Right cardiac atrium (tissue), 5 donors: ENCODE measurements around the gene TMEM237. TPM values are rescaled to one million over a fixed set of nuclear protein-coding genes. Genes with fewer than 3 reads are reported as not detected.

Source experiments
- ATAC-seq, 2 donors: fragments of 200-7000 bp; cut with Tn5 transposase; one replicate each; pipeline versions ENCODE4 v1.8.0 to v1.9.1; 2020; ENCODE audit warnings: moderate library complexity in 2 of 2, mild to moderate bottlenecking in 1 of 2
- DNase-seq, 3 donors: peaks; one replicate each; pipeline ENCODE4 v3.0.0-alpha.2; 2020
- H3K27ac ChIP-seq: one replicate; pipeline ENCODE4 v1.5.1; 2013; ENCODE audit warnings: mild to moderate bottlenecking, low read length, control low read depth, moderate library complexity
- H3K27me3 ChIP-seq: one replicate; pipeline ENCODE4 v1.6.1; 2013; ENCODE audit not compliant: control insufficient read depth, insufficient read depth
- H3K4me1 ChIP-seq: one replicate; pipeline ENCODE4 v1.6.1; 2013; ENCODE audit warnings: low read length; ENCODE audit not compliant: control insufficient read depth, insufficient read depth
- H3K4me3 ChIP-seq: one replicate; pipeline ENCODE4 v1.5.1; 2013; ENCODE audit warnings: low read length, control low read depth
- H3K9me3 ChIP-seq: one replicate; pipeline ENCODE4 v1.6.1; 2013; ENCODE audit warnings: low read length; ENCODE audit not compliant: control insufficient read depth
- WGBS: extraction: QIAGEN DNeasy Blood & Tissue Kit; methylation state at CpG from one replicate; pipeline ENCODE4 v1.1.7; 2013; 5-methylcytosine and 5-hydroxymethylcytosine counted together
- intact Hi-C, 4 donors: fragments of 100-400 bp; cut with DNase I; formaldehyde crosslinking; loops; one replicate each; pipeline versions ENCODE4 v1.11.0 to v1.14.0; 2022 to 2023
- polyA plus RNA-seq: library from polyadenylated mRNA; stranded (reverse); fragments of 200-250 nt; gene quantifications from one replicate; pipeline ENCODE4 v1.2.3, GENCODE V29; 2013
- total RNA-seq, 4 donors: library from RNA; stranded (reverse); fragmentation: NEBNext Ultra II Directional; extraction: Animal tissue kit (Norgen Biotek cat#: 25700); gene quantifications; one replicate each; pipeline ENCODE4 v1.2.1, GENCODE V29; 2021
- donor health status: healthy with polysubstance abuse.
- donor health status: DM: no; HTN: yes; CAD: no.
- donor health status: DM: no; HTN: no; CAD: no.
- donor health status: DM: no; HTN: yes; CAD: no; lungs with severe emphysema.
- donor health status: DM: yes; HTN: yes; CAD: no.

TMEM237 gene
- total and polyA plus RNA-seq, 5 donors: 12.1 to 22.8 (median 19.4) TPM

DNA sequence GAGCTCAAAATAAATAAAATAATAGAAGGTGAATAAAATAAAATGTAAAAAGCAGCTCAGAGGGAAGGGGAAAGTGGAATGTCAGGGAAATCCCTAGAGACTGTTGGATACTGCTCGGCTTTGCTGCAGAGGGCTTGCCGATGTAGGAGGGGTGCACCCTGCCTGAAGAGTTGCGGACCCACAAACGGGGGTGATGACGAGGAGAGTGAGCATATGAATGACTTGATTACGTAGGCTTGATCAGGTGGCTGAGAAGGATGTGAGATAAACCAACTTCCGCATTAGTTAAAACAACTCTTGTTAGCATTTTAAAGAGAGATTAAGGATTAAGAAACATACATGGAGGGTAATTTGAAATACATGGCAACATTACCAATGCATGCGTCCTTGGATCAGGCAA lies 21.0 kb upstream of the TMEM237 start:
- 62% methylated on average over 8 of the region's 8 CpGs for WGBS

DNA sequence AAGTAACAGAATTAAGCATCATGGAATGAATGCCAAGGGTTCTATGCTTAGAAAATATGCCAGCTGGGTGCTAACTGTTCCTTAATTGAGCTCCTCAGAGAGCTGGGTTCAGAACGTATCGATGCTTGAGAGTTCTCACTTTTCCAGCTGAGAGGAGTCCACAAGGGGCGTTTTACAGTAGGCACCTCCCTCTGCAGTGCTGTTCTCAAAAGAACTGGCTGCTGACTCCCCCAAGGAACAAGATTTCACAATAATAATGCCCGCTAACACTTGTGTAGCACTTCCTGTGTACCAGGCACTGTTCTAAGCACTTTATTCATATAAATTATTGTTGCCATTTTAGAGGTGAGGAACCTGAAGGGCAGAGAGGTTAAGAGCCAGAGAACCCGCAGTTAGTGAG lies 18.1 kb upstream of the TMEM237 start:
- H3K27me3 ChIP-seq: no peaks in the 10 kb centered on the region
- intact Hi-C loops: no loop called here
- H3K4me3 ChIP-seq: no peak overlapping the region
- no peak overlapping the region for H3K27ac ChIP-seq
- DNase-seq (no peak), ATAC-seq (no peak)
- 37% methylated on average over 5 of the region's 5 CpGs for WGBS
- H3K4me1 ChIP-seq: no peaks in the 10 kb centered on the region
- no peaks in the 10 kb centered on the region for H3K9me3 ChIP-seq

More for the DNA sequence above, 21.0 kb upstream of the TMEM237 start:
- H3K27ac ChIP-seq: no peak overlapping the region
- no peaks in the 10 kb centered on the region for H3K9me3 ChIP-seq
- intact Hi-C loops: no loop called here
- DNase-seq (no peak), ATAC-seq (no peak)
- H3K4me1 ChIP-seq: no peaks in the 10 kb centered on the region
- no peaks in the 10 kb centered on the region for H3K27me3 ChIP-seq
- H3K4me3 ChIP-seq: no peak overlapping the region

DNA sequence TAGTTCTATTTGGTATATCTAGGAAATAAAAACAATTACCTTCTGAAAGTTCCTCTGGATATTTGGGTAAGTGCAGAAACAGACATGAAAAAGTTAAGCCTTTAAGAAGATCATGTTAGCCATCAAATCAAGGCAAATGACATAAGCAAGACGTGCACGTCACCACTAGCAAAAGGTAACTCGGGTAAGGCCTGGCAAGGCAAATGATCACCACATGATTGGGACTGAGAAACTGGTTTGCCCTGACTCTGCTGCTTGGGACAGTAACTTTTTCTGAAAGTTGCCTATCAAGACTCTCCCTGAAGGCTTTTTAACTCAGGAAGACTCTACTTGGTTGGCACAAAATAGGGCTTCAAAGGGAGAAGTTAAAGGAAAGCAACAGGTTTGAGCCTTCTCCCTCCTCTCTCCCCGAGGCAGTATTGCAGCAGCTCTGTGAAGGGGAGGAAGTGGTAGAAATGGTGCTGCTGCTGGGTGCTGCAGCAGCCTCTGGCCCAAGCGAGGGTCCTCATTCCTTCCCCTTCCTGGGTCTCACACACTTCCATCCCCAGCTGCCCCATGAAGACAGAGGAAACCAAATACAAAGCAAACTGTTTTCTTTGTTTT lies 17.1 kb upstream of the TMEM237 start:
- no peaks in the 10 kb centered on the region for H3K4me1 ChIP-seq
- no peak overlapping the region for H3K4me3 ChIP-seq
- DNase-seq (no peak), ATAC-seq (no peak)
- intact Hi-C loops: no loop called here
- no peaks in the 10 kb centered on the region for H3K9me3 ChIP-seq
- 64% methylated on average over 5 of the region's 5 CpGs for WGBS
- H3K27me3 ChIP-seq: no peaks in the 10 kb centered on the region
- no peak overlapping the region for H3K27ac ChIP-seq

DNA sequence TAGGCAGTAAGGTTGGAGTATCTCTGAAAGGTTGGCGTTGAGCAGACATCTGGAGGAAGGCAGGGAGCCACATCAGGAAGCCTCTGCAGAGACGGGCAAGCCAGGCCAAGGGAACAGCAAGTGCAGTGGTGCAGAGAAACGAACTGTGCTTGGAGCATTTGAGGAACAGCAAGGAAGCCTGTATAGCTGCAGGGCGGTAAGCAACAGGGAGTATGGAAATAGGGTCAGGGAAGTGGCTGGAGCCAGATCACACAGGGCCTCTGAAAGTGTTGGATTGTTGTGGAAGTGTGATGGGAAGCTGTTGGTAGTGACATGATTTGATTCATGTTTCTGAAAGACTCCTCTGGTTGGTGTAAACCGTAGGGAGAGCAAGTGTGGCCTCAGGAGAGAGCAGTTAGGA lies 13.4 kb upstream of the TMEM237 start:
- intact Hi-C loops: no loop called here
- WGBS: 75% methylated on average over 5 of the region's 5 CpGs
- no peak overlapping the region for H3K4me3 ChIP-seq
- DNase-seq (no peak), ATAC-seq (no peak)
- H3K9me3 ChIP-seq: no peaks in the 10 kb centered on the region
- no peaks in the 10 kb centered on the region for H3K4me1 ChIP-seq
- no peaks in the 10 kb centered on the region for H3K27me3 ChIP-seq
- H3K27ac ChIP-seq: no peak overlapping the region

DNA sequence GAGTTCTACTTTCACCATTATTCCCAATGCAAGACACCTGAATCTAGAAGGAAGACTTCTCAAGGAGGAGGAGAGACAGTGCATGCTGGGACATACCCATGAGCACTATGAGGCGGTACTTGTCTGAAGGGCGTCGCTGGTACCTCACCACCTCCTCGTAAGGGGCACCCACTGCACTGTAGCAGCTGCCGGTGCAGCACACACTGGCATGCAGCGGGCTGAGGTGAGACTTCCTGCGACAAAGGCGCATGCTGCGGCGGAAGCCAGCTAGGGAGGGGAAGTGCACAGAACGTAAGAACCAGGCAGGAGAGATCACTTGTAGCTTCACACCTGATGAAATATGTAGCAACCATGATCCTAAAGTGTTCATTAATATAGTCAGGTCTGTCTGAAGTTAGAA lies 12.8 kb upstream of the TMEM237 start:
- ATAC-seq (no peak), DNase-seq (peak in 1 of 3 donors; percentile 40)
- Histone ChIP-seq H3K4me3 (no peak overlapping the region), H3K27ac (no peak overlapping the region), H3K4me1 (no peaks in the 10 kb centered on the region), H3K27me3 (no peaks in the 10 kb centered on the region), H3K9me3 (no peaks in the 10 kb centered on the region)
- 94% methylated on average over 11 of the region's 11 CpGs for WGBS
- intact Hi-C loops: no loop called here

DNA sequence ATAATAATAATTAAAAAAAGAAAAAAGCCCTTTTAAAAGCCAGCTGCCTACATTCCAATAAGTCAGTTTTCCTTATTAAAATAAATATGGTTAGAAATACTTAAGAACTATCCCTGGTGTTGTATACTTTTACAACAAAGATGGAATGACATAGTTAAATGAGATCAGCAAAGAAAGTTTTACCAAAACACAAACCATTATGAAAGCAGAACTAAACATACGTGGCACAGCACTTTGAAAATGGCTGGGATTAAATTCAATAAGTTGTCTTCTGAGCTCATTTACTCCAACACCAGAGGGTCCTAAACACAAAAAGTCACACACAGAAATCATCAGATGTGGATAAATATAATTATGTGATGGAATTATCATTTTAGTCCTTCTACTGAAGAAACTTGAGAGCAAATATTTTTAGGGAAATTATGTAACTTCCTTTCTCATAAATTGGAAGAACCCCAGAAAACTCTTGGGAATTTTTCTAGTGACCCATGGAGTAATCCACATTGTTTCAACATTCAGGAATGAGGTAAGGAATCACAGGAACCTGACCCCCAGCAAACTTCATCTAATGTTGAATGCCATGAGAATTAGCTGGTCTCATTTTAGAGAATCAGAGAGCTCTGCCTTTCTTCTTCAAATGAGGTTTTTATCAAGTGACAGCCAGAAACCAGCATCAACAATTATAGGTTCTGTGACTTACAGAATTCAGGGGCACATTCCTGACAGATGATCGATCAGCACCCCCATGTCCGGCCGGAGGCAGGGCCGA lies 11.5 kb upstream of the TMEM237 start:
- Histone ChIP-seq H3K27ac (no peak overlapping the region), H3K27me3 (no peaks in the 10 kb centered on the region), H3K4me1 (no peaks in the 10 kb centered on the region), H3K4me3 (no peak overlapping the region), H3K9me3 (no peaks in the 10 kb centered on the region)
- WGBS: 72% methylated on average over 5 of the region's 5 CpGs
- ATAC-seq: no peak
- DNase-seq: no peak
- intact Hi-C loops: no loop called here

DNA sequence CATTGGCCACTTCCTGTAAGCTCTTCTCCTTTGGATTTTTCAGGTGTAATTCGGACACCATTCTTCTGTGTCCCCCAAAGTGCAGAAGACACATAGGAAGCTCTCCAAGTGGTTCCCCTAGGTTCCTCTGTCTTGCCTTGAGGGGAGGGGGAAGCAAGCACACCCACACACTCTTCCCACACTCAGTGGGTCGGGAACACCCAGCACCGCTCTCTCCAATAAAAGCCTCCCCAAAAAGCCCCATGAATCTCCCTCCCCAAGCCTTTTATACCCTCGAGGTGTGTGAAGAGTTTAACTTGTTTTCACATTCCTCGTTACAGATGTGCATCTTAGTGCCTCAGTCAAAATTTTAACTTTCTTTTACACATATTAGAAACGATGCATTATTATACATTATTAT lies 9.9 kb upstream of the TMEM237 start:
- Histone ChIP-seq H3K4me1 (no peaks in the 10 kb centered on the region), H3K4me3 (no peak overlapping the region), H3K9me3 (no peaks in the 10 kb centered on the region), H3K27me3 (no peaks in the 10 kb centered on the region), H3K27ac (no peak overlapping the region)
- intact Hi-C loops: no loop called here
- WGBS: 86% methylated on average over 6 of the region's 6 CpGs
- DNase-seq (no peak), ATAC-seq (no peak)

DNA sequence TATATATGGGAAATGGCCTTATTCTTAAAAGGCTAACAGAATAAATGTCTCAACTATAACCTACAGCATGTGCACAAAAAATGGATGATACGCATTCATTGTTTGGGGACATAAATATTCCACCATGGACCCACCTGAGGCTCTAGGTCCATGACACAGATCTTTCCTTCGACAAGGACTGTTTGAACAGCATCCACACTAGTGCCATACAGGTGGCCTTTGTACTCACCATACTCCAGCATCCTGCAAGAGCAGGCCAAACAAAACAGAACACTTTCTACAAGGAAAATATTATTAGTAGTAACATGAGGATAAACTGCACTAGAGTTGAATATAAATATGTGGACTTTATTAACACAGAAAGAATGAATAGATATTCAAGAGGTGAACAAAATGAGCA lies 6.1 kb upstream of the TMEM237 start:
- intact Hi-C loops: no loop called here
- WGBS: 93% methylated on average over 2 of the region's 2 CpGs
- no peaks in the 10 kb centered on the region for H3K4me1 ChIP-seq
- no peak overlapping the region for H3K27ac ChIP-seq
- no peak overlapping the region for H3K4me3 ChIP-seq
- ATAC-seq (no peak), DNase-seq (no peak)
- H3K27me3 ChIP-seq: no peaks in the 10 kb centered on the region
- no peaks in the 10 kb centered on the region for H3K9me3 ChIP-seq

DNA sequence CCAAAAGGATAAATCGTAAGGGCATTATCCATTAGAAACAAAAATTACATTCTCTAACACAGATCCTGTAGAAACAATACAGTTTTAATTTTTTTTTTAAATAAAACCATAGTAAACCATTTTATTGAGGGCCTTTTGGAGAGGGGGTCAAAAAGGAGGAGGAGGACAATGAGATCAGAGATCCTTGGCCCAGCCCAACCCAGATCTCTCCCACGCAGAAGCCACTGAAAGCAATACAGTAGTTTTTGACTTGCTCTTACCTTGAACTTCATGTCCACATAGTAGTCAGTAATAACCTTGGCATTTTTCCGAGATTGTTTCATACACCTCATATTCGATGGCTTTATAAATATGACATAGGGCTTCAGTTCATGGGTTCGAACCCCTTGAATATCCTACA lies 4.1 kb upstream of the TMEM237 start:
- WGBS: 90% methylated on average over 5 of the region's 5 CpGs
- Histone ChIP-seq H3K4me3 (no peak overlapping the region), H3K4me1 (no peaks in the 10 kb centered on the region), H3K27ac (no peak overlapping the region), H3K9me3 (no peaks in the 10 kb centered on the region), H3K27me3 (no peaks in the 10 kb centered on the region)
- DNase-seq: no peak
- no peak for ATAC-seq
- intact Hi-C loops: no loop called here

DNA sequence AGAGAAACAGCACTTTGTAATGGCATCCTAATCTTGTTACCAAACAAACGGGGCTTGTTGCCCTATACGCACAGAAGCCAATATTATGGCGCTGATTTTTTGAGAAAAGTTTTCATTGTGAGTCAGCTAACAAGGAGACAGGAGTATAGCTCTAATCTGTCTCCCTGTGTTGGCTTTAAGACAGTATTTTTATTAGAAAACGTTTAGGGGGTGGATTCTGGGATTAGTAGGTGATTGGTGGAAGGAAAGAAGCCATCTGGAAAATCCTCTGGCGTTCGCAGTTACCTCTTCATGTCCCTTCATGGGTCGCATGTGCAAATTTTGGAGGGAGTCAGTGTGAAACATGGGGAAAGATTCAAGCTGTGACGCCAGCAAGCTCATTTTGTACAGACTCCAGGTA lies 698 bp upstream of the TMEM237 start:
- DNase-seq (no peak), ATAC-seq (no peak)
- Histone ChIP-seq H3K9me3 (no peaks in the 10 kb centered on the region), H3K27me3 (no peaks in the 10 kb centered on the region), H3K27ac (peak overlapping the region; percentile 64), H3K4me3 (peak overlapping the region; percentile 90), H3K4me1 (no peaks in the 10 kb centered on the region)
- intact Hi-C loops: no loop called here
- 37% methylated on average over 8 of the region's 8 CpGs for WGBS

DNA sequence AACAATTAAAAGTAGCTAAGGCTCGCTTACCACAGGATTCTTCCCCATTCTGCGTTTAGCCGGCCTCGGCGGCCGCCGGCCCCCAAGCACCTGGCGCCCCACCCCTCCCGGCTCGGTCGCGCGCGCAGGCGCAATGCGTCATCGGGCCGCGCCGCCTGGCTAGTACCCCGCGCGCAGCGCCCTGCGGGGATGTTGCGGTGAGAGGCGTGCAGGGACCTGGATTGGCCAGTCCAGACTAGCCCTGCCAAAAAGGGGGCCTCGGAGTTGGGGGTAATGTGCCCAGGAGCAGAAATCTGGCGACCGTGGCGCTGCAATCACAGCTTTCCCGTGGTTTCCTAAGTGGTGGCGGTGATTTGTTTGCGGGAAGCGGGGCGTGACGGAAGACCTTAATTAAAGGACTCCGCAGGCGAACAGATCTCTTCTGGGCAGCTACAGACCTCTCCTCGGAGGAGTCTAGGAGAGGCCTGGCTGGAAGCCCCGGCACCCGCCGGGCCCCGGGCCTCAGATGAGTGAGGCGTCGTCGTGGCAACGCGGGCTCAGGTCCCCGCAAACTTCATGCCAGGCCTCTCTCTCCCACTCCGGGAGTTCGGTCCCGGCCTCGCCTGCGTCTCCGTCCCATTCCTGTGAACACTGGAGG lies 606 bp downstream of the TMEM237 start:
- under 1% methylated on average over 56 of the region's 56 CpGs for WGBS
- intact Hi-C loops: no loop called here

More for the DNA sequence above, 606 bp downstream of the TMEM237 start:
- Histone ChIP-seq H3K4me1 (no peaks in the 10 kb centered on the region), H3K4me3 (peak overlapping the region; percentile 90), H3K27me3 (no peaks in the 10 kb centered on the region), H3K9me3 (no peaks in the 10 kb centered on the region), H3K27ac (peak overlapping the region; percentile 82)
- DNase-seq (peak; percentile 82 to 94 (median 93)), ATAC-seq (peak; percentile 96 to 97)
